HG02943 (cell line): Measurements from ENCODE around the gene NCCRP1.

Experiments used
- ATAC-seq: cut with Tn5 transposase; IDR thresholded peaks from one replicate; pipeline ENCODE4 v1.9.1; 2021; ENCODE audit warnings: mild to moderate bottlenecking, low read depth, moderate library complexity; ENCODE audit not compliant: unreplicated experiment

Gene NCCRP1

GRCh38 chr19:39178296-39179006, 18.3 kb upstream of the NCCRP1 start:
- ATAC-seq = no peak

GRCh38 chr19:39179754-39180153, 17.0 kb upstream of the NCCRP1 start:
- no peak for ATAC-seq

- ATAC-seq = no peak
Observed at GRCh38 chr19:39180749-39181148, 16.0 kb upstream of the NCCRP1 start.

GRCh38 chr19:39181500-39182173, 15.1 kb upstream of the NCCRP1 start:
- no peak for ATAC-seq

- no peak for ATAC-seq
Observed at GRCh38 chr19:39182174-39182505, 14.6 kb upstream of the NCCRP1 start.

GRCh38 chr19:39183104-39183503, 13.7 kb upstream of the NCCRP1 start:
- no peak for ATAC-seq

- ATAC-seq = no peak
Observed at GRCh38 chr19:39186391-39186790, 10.4 kb upstream of the NCCRP1 start.

GRCh38 chr19:39187552-39187943, 9.2 kb upstream of the NCCRP1 start:
- ATAC-seq = no peak

- no peak for ATAC-seq
Observed at GRCh38 chr19:39188960-39189359, 7.8 kb upstream of the NCCRP1 start.

GRCh38 chr19:39190768-39191167, 6.0 kb upstream of the NCCRP1 start:
- no peak for ATAC-seq

GRCh38 chr19:39192846-39193245, 3.9 kb upstream of the NCCRP1 start:
- ATAC-seq = no peak

- no peak for ATAC-seq
Observed at GRCh38 chr19:39193803-39194202, 3.0 kb upstream of the NCCRP1 start.

GRCh38 chr19:39194832-39195542, 1.8 kb upstream of the NCCRP1 start:
- ATAC-seq = no peak

- no peak for ATAC-seq
Observed at GRCh38 chr19:39195755-39196154, 1.0 kb upstream of the NCCRP1 start.

GRCh38 chr19:39196320-39196719, 444 bp upstream of the NCCRP1 start:
- ATAC-seq = no peak

GRCh38 chr19:39197808-39198207, 1.0 kb downstream of the NCCRP1 start:
- no peak for ATAC-seq

GRCh38 chr19:39199025-39199424, 2.3 kb downstream of the NCCRP1 start:
- ATAC-seq = no peak

- no peak for ATAC-seq
Observed at GRCh38 chr19:39200066-39200802, 3.5 kb downstream of the NCCRP1 start.

GRCh38 chr19:39200803-39201115, 4.0 kb downstream of the NCCRP1 start:
- ATAC-seq = no peak

- ATAC-seq = no peak
Observed at GRCh38 chr19:39202998-39203355, 6.2 kb downstream of the NCCRP1 start.
